ENCODE data around the gene BCL2L12. TPM values are rescaled to one million over a fixed set of nuclear protein-coding genes. Genes with fewer than 3 reads are reported as not detected.

BCL2L12 gene
- total RNA-seq, 1 experiment from 2014 or later = 93.9 TPM

DNA sequence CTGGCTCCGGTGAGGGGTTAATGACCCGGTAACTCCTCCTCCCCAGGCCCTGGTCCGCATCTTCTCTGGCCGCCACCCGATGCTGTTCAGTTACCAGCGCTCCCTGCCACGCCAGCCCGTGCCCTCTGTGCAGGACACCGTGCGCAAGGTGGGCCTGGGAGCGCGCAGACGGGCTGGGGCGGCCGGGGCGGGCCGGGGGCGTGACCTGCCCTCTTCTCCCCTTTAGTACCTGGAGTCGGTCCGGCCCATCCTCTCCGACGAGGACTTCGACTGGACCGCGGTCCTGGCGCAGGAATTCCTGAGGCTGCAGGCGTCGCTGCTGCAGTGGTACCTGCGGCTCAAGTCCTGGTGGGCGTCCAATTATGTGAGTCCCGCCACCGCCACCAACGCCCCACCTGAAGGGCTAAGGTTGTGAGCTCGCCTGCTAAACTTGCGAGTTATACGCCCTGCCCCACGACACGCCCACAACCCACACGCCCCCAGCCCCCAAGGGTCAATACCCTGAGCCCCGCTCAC is 35.6 kb downstream of the BCL2L12 start:
- Histone ChIP-seq H2AFZ (ENCODE audit: low read depth, low read length, poor library complexity, severe bottlenecking) (no peak overlapping the region), H3K27ac (ENCODE audit: low read depth, low read length) (no peak overlapping the region), H3K9me2 (ENCODE audit: insufficient read depth) (no peaks in the 10 kb centered on the region), H3K79me2 (ENCODE audit: insufficient read depth, low read length) (no peaks in the 10 kb centered on the region), H3K36me3 (ENCODE audit: control insufficient read depth in 1 of 2, insufficient read depth in 2 of 2, low read length in 2 of 2) (no peaks in the 10 kb centered on the region), H4K20me1 (ENCODE audit: insufficient read depth) (no peaks in the 10 kb centered on the region), H3K9ac (ENCODE audit: low read length) (no peak overlapping the region), H3K9me3 (ENCODE audit: control insufficient read depth in 1 of 2, insufficient read depth in 1 of 2, low read depth in 1 of 2, low read length in 2 of 2) (no peaks in the 10 kb centered on the region), H3K27me3 (ENCODE audit: insufficient read depth, low read length) (no peaks in the 10 kb centered on the region), H3K4me1 (ENCODE audit: control insufficient read depth in 1 of 2, insufficient read depth in 2 of 2, low read length in 2 of 2) (peaks cover 4 to 14% of the 10 kb centered on the region in 2 experiments; a peak in 3 of 4 replicates), H3K4me3 (replicated peaks in 1 of 2; ENCODE audit: low read depth in 1 of 2, low read length in 2 of 2) (no peak overlapping the region), H3K4me2 (ENCODE audit: low read length) (no peak overlapping the region)
- no peak for ATAC-seq
- DNase-seq (ENCODE audit: low read depth, low spot score) = no peak
- BruUV-seq (replicated peaks) = no TSS peak
- ChIA-PET POLR2A (no interaction called here), RAD21 (ENCODE audit: low non-redundant PET in 1 of 2, low total read pairs in 2 of 2, uncharacterized antibody in 2 of 2, unreplicated experiment in 2 of 2) (no interaction called here), CTCF (no interaction called here)
- TF ChIP-seq SP1 (IDR thresholded peaks at IDR 0.05; ENCODE audit: low read depth) (no peak), POLR2AphosphoS5 (IDR thresholded peaks at IDR 0.05; ENCODE audit: low read depth, low read length) (no peak), TCF7L2 (IDR thresholded peaks at IDR 0.05; ENCODE audit: borderline replicate concordance, extremely low read depth, insufficient read depth, insufficient read length) (no peak), YY1 (IDR thresholded peaks at IDR 0.05; ENCODE audit: extremely low read depth, insufficient replicate concordance, low read depth, low read length) (no peak), ZNF274 (IDR thresholded peaks at IDR 0.05; ENCODE audit: low read depth, low read length) (no peak)
- TF ChIP-seq, protein P1, sequence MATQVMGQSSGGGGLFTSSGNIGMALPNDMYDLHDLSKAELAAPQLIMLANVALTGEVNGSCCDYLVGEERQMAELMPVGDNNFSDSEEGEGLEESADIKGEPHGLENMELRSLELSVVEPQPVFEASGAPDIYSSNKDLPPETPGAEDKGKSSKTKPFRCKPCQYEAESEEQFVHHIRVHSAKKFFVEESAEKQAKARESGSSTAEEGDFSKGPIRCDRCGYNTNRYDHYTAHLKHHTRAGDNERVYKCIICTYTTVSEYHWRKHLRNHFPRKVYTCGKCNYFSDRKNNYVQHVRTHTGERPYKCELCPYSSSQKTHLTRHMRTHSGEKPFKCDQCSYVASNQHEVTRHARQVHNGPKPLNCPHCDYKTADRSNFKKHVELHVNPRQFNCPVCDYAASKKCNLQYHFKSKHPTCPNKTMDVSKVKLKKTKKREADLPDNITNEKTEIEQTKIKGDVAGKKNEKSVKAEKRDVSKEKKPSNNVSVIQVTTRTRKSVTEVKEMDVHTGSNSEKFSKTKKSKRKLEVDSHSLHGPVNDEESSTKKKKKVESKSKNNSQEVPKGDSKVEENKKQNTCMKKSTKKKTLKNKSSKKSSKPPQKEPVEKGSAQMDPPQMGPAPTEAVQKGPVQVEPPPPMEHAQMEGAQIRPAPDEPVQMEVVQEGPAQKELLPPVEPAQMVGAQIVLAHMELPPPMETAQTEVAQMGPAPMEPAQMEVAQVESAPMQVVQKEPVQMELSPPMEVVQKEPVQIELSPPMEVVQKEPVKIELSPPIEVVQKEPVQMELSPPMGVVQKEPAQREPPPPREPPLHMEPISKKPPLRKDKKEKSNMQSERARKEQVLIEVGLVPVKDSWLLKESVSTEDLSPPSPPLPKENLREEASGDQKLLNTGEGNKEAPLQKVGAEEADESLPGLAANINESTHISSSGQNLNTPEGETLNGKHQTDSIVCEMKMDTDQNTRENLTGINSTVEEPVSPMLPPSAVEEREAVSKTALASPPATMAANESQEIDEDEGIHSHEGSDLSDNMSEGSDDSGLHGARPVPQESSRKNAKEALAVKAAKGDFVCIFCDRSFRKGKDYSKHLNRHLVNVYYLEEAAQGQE (IDR thresholded peaks at IDR 0.05; ENCODE audit: low read depth) = no peak
- TF ChIP-seq, protein P2, sequence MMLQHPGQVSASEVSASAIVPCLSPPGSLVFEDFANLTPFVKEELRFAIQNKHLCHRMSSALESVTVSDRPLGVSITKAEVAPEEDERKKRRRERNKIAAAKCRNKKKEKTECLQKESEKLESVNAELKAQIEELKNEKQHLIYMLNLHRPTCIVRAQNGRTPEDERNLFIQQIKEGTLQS (IDR thresholded peaks at IDR 0.05) = no peak
- intact Hi-C loops (cut with micrococcal nuclease) = no loop called here
